ENCODE results near the gene EPHA7.
A peak's percentile ranks its signal among the peaks of the same experiment; 100 is the strongest.

EPHA7 gene

GRCh38 chr6:93393554-93394074, 25.7 kb downstream of the EPHA7 start:
- Histone ChIP-seq H3K27ac (ENCODE audit: low read depth, low read length) (no peak overlapping the region), H3K4me3 (ENCODE audit: low read depth, low read length) (no peak overlapping the region), H3K27me3 (ENCODE audit: insufficient read depth, low read length) (no peaks in the 10 kb centered on the region), H3K36me3 (ENCODE audit: insufficient read depth, low read length) (no peaks in the 10 kb centered on the region), H3K4me1 (ENCODE audit: control insufficient read depth, insufficient read depth, low read length, unreplicated experiment) (no peaks in the 10 kb centered on the region), H2AFZ (ENCODE audit: low read length, unreplicated experiment) (no peak overlapping the region), H3K79me2 (ENCODE audit: control insufficient read depth, insufficient read depth, low read length, unreplicated experiment) (no peaks in the 10 kb centered on the region)

- Histone ChIP-seq H3K4me3 (ENCODE audit: low read depth, low read length) (no peak overlapping the region), H3K27ac (ENCODE audit: low read depth, low read length) (no peak overlapping the region), H3K36me3 (ENCODE audit: insufficient read depth, low read length) (no peaks in the 10 kb centered on the region), H3K79me2 (ENCODE audit: control insufficient read depth, insufficient read depth, low read length, unreplicated experiment) (no peaks in the 10 kb centered on the region), H3K27me3 (ENCODE audit: insufficient read depth, low read length) (no peaks in the 10 kb centered on the region), H2AFZ (ENCODE audit: low read length, unreplicated experiment) (no peak overlapping the region), H3K4me1 (ENCODE audit: control insufficient read depth, insufficient read depth, low read length, unreplicated experiment) (no peaks in the 10 kb centered on the region)
Measured at GRCh38 chr6:93392797-93393196, 26.6 kb downstream of the EPHA7 start.

GRCh38 chr6:93391965-93392364, 27.4 kb downstream of the EPHA7 start:
- Histone ChIP-seq H3K79me2 (ENCODE audit: control insufficient read depth, insufficient read depth, low read length, unreplicated experiment) (no peaks in the 10 kb centered on the region), H3K4me3 (ENCODE audit: low read depth, low read length) (no peak overlapping the region), H3K36me3 (ENCODE audit: insufficient read depth, low read length) (no peaks in the 10 kb centered on the region), H3K27me3 (ENCODE audit: insufficient read depth, low read length) (no peaks in the 10 kb centered on the region), H3K4me1 (ENCODE audit: control insufficient read depth, insufficient read depth, low read length, unreplicated experiment) (no peaks in the 10 kb centered on the region), H2AFZ (ENCODE audit: low read length, unreplicated experiment) (no peak overlapping the region), H3K27ac (ENCODE audit: low read depth, low read length) (no peak overlapping the region)

DNA sequence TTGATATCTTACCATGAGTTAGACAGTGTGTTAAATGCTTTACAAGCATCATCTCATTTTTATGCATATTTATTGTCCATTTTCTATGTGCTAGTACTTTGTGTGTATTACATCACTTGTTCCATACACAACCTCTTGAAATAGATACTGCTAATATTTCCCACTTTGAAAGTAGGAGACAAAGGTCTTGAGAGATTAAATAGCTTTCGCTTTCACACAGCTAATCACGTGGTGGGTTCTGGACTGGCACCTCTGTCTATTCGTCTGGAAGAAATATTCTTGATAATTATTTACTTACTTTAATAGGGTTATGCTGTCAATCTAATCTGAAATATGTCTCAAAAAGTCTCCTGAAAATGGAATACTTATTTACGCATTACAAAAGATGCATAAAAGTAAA, 30.2 kb downstream of the EPHA7 start:
- Histone ChIP-seq H3K4me3 (ENCODE audit: low read depth, low read length) (no peak overlapping the region), H3K79me2 (ENCODE audit: control insufficient read depth, insufficient read depth, low read length, unreplicated experiment) (no peaks in the 10 kb centered on the region), H3K4me1 (ENCODE audit: control insufficient read depth, insufficient read depth, low read length, unreplicated experiment) (no peaks in the 10 kb centered on the region), H3K36me3 (ENCODE audit: insufficient read depth, low read length) (no peaks in the 10 kb centered on the region), H3K27ac (ENCODE audit: low read depth, low read length) (no peak overlapping the region), H2AFZ (ENCODE audit: low read length, unreplicated experiment) (peak overlapping the region; percentile 29), H3K27me3 (ENCODE audit: insufficient read depth, low read length) (no peaks in the 10 kb centered on the region)

GRCh38 chr6:93388070-93388469, 31.3 kb downstream of the EPHA7 start:
- H3K27me3 ChIP-seq (ENCODE audit: insufficient read depth, low read length) = no peaks in the 10 kb centered on the region
- no peaks in the 10 kb centered on the region for H3K79me2 ChIP-seq (ENCODE audit: control insufficient read depth, insufficient read depth, low read length, unreplicated experiment)
- H3K36me3 ChIP-seq (ENCODE audit: insufficient read depth, low read length) = no peaks in the 10 kb centered on the region
- no peak overlapping the region for H3K27ac ChIP-seq (ENCODE audit: low read depth, low read length)
- H2AFZ ChIP-seq (ENCODE audit: low read length, unreplicated experiment) = no peak overlapping the region
- no peaks in the 10 kb centered on the region for H3K4me1 ChIP-seq (ENCODE audit: control insufficient read depth, insufficient read depth, low read length, unreplicated experiment)
- H3K4me3 ChIP-seq (ENCODE audit: low read depth, low read length) = no peak overlapping the region

DNA sequence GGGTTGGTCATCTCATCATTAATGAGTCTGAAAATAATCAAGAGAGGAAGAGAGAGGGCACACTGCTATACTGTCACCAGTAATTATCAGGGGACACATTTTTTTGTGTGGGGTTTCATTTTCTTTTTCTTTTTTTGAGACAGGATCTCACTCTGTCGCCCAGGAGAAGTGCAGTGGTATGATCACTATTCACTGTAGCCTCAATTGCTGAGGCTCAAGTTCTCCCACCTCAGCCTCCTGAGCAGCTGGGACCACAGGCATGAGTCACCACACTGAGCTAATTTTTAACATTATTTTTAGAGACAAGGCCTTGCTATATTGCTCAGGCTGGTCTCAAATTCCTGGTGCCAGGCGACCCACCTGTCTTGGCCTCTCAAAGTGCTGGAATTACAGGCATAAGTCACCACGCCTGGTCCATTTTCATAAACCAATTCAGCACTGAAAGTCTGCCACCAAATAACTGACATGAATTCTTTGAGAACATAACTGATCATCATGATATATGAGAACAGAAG, 43.3 kb downstream of the EPHA7 start:
- H3K36me3 ChIP-seq (ENCODE audit: insufficient read depth, low read length) = no peaks in the 10 kb centered on the region

DNA sequence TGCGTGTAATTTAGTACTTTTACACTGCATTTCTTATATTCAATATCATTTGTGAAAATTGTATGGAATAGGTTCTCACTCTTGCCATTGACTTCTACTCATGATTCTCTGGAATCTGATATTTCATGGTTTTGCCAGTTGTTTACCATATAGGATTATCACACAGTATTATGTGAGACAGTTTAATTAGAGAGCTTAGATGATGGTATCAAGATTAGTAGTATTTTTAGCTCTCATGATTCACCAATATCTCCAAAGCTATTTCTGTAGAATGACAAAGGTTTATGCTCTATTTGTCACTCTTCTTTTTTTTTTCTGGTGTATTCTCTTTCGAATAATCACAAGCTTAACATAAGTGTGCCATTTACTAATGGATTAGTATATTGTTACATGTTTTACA, 45.9 kb downstream of the EPHA7 start:
- Histone ChIP-seq H3K4me1 (ENCODE audit: control insufficient read depth, insufficient read depth, low read length, unreplicated experiment) (no peaks in the 10 kb centered on the region), H2AFZ (ENCODE audit: low read length, unreplicated experiment) (no peak overlapping the region), H3K36me3 (ENCODE audit: insufficient read depth, low read length) (no peaks in the 10 kb centered on the region), H3K79me2 (ENCODE audit: control insufficient read depth, insufficient read depth, low read length, unreplicated experiment) (no peaks in the 10 kb centered on the region), H3K27me3 (ENCODE audit: insufficient read depth, low read length) (no peaks in the 10 kb centered on the region), H3K27ac (ENCODE audit: low read depth, low read length) (no peak overlapping the region), H3K4me3 (ENCODE audit: low read depth, low read length) (no peak overlapping the region)

More for the DNA sequence above, 43.3 kb downstream of the EPHA7 start:
- H3K27ac ChIP-seq (ENCODE audit: low read depth, low read length) = no peak overlapping the region
- H3K27me3 ChIP-seq (ENCODE audit: insufficient read depth, low read length) = no peaks in the 10 kb centered on the region
- H3K79me2 ChIP-seq (ENCODE audit: control insufficient read depth, insufficient read depth, low read length, unreplicated experiment) = no peaks in the 10 kb centered on the region
- H3K4me3 ChIP-seq (ENCODE audit: low read depth, low read length) = no peak overlapping the region
- no peak overlapping the region for H2AFZ ChIP-seq (ENCODE audit: low read length, unreplicated experiment)
- H3K4me1 ChIP-seq (ENCODE audit: control insufficient read depth, insufficient read depth, low read length, unreplicated experiment) = no peaks in the 10 kb centered on the region

GRCh38 chr6:93371756-93372155, 47.6 kb downstream of the EPHA7 start:
- H3K36me3 ChIP-seq (ENCODE audit: insufficient read depth, low read length) = no peaks in the 10 kb centered on the region
- H3K79me2 ChIP-seq (ENCODE audit: control insufficient read depth, insufficient read depth, low read length, unreplicated experiment) = no peaks in the 10 kb centered on the region
- H3K4me1 ChIP-seq (ENCODE audit: control insufficient read depth, insufficient read depth, low read length, unreplicated experiment) = no peaks in the 10 kb centered on the region
- H3K27ac ChIP-seq (ENCODE audit: low read depth, low read length) = no peak overlapping the region
- no peak overlapping the region for H2AFZ ChIP-seq (ENCODE audit: low read length, unreplicated experiment)
- no peaks in the 10 kb centered on the region for H3K27me3 ChIP-seq (ENCODE audit: insufficient read depth, low read length)
- H3K4me3 ChIP-seq (ENCODE audit: low read depth, low read length) = no peak overlapping the region

DNA sequence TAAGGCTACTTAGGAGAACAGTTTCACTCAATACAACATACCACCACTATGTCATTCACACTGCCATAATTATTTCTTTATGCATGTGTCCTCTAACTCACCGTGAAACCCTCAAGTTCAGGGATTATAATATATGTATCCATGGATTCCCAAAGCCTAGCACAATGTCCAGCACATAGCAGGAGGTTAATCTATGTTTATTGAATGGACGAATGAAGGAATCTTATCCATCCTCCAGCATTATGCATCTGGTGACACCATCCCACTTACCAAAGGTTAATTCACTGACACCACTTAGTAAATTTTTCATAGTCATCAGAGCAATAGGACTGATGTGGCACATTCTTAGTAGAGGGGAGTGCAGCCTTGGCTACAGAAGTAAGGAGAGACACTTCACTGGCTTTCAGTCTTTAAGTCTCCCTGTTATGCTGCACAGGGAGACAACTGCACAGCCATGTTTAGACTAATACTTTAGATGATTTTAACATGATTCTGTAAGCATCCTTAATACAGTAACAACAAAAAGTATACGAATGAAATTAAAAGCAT, 49.7 kb downstream of the EPHA7 start:
- no peak overlapping the region for H3K27ac ChIP-seq (ENCODE audit: low read depth, low read length)
- H2AFZ ChIP-seq (ENCODE audit: low read length, unreplicated experiment) = no peak overlapping the region
- no peaks in the 10 kb centered on the region for H3K4me1 ChIP-seq (ENCODE audit: control insufficient read depth, insufficient read depth, low read length, unreplicated experiment)
- no peaks in the 10 kb centered on the region for H3K79me2 ChIP-seq (ENCODE audit: control insufficient read depth, insufficient read depth, low read length, unreplicated experiment)
- H3K27me3 ChIP-seq (ENCODE audit: insufficient read depth, low read length) = no peaks in the 10 kb centered on the region
- no peaks in the 10 kb centered on the region for H3K36me3 ChIP-seq (ENCODE audit: insufficient read depth, low read length)
- H3K4me3 ChIP-seq (ENCODE audit: low read depth, low read length) = no peak overlapping the region

DNA sequence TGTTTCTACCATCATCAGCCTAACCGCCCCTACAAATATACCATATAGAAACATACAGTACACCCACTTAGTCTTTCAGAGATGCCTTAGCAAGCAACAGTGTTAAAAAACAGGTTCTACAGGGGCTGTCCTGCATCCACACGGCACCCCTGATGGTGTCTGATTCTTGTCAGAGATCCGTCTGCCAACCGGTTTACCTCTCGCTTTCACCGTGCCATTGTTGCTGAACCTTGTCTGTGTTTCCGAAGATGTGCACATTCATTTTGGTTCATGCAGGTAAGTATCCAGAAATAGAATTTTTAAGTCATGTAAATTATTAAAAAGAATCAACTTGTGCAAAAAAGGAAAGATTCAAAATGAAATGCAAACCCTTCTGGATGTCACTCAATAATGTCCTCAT, 52.9 kb downstream of the EPHA7 start:
- Histone ChIP-seq H2AFZ (ENCODE audit: low read length, unreplicated experiment) (no peak overlapping the region), H3K27me3 (ENCODE audit: insufficient read depth, low read length) (no peaks in the 10 kb centered on the region), H3K79me2 (ENCODE audit: control insufficient read depth, insufficient read depth, low read length, unreplicated experiment) (no peaks in the 10 kb centered on the region), H3K36me3 (ENCODE audit: insufficient read depth, low read length) (no peaks in the 10 kb centered on the region), H3K27ac (ENCODE audit: low read depth, low read length) (no peak overlapping the region), H3K4me1 (ENCODE audit: control insufficient read depth, insufficient read depth, low read length, unreplicated experiment) (no peaks in the 10 kb centered on the region), H3K4me3 (ENCODE audit: low read depth, low read length) (no peak overlapping the region)

DNA sequence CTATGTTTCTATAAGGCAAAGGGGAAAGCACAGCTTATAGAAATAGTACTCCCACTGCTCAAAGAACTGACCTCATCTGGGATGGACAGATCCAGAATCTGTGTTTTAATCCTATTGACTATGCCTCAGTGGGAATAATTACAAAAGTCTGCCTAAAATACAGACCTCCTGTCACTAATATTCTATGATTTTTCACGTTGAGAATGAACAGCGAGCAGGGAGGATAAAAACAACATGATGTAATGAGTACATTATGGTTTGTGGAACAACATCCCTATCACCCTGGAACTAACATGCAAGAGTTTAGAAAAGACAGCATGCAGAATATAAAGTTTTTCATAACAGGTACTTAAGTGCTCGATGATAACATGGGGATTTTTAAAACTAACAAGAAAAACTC, 53.9 kb downstream of the EPHA7 start:
- Histone ChIP-seq H2AFZ (ENCODE audit: low read length, unreplicated experiment) (no peak overlapping the region), H3K4me1 (ENCODE audit: control insufficient read depth, insufficient read depth, low read length, unreplicated experiment) (no peaks in the 10 kb centered on the region), H3K27ac (ENCODE audit: low read depth, low read length) (no peak overlapping the region), H3K27me3 (ENCODE audit: insufficient read depth, low read length) (no peaks in the 10 kb centered on the region), H3K79me2 (ENCODE audit: control insufficient read depth, insufficient read depth, low read length, unreplicated experiment) (no peaks in the 10 kb centered on the region), H3K36me3 (ENCODE audit: insufficient read depth, low read length) (no peaks in the 10 kb centered on the region), H3K4me3 (ENCODE audit: low read depth, low read length) (no peak overlapping the region)

Data from ACC112 (cell line).